Epithelial cell of esophagus (primary cell): Measurements from ENCODE around the gene ING4.
A peak's percentile ranks its signal among the peaks of the same experiment; 100 is the strongest.

Experiments used
- DNase-seq: peaks from one replicate; pipeline ENCODE4 v3.0.0; 2010; ENCODE audit warnings: low read depth
- H3K4me3 ChIP-seq: 2 replicates; pipeline ENCODE4 v1.5.1; 2011; ENCODE audit warnings: mild to moderate bottlenecking, low read length, control low read depth
- TF ChIP-seq, protein P1 (sequence below): IDR thresholded peaks from 2 replicates; pipeline ENCODE4 v1.5.1; 2011; ENCODE audit warnings: low read depth, mild to moderate bottlenecking, low read length, control low read depth, inconsistent platforms; ENCODE audit not compliant: insufficient read depth; ENCODE audit errors: missing control alignments

The ING4 gene

DNA sequence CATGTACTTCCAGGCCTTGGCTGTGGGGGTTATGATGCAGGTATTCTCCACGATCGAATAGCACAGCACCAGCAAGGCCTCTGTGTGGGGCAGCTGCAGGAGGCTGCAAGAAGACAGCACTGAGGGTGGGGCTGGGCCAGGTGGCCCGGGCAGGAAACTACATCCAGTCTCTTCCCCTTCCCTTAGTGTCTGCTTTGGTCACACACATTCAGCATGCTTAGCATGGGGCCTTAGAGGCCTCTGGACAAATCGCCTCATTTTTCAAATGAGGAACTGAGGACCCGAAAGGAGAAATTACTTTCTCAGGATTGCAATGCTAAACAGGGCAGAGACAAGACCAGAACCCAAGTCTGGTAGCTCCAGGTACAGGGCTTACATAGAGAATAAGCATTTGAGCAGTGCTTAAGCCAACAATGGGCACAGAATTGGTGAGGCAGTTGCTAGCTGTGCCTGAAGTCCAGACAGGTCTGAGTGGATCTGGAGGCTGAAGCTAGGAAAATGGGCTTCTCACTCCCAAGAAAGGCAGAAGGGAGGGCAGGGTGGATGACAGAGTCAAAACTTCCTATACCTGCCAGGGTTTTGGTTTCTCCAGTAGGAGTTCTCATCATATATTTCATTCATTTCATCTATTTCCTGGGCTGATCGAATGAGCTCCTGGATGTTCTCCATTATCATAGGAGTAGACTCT lies 19.2 kb downstream of the ING4 start:
- TF ChIP-seq, protein P1, sequence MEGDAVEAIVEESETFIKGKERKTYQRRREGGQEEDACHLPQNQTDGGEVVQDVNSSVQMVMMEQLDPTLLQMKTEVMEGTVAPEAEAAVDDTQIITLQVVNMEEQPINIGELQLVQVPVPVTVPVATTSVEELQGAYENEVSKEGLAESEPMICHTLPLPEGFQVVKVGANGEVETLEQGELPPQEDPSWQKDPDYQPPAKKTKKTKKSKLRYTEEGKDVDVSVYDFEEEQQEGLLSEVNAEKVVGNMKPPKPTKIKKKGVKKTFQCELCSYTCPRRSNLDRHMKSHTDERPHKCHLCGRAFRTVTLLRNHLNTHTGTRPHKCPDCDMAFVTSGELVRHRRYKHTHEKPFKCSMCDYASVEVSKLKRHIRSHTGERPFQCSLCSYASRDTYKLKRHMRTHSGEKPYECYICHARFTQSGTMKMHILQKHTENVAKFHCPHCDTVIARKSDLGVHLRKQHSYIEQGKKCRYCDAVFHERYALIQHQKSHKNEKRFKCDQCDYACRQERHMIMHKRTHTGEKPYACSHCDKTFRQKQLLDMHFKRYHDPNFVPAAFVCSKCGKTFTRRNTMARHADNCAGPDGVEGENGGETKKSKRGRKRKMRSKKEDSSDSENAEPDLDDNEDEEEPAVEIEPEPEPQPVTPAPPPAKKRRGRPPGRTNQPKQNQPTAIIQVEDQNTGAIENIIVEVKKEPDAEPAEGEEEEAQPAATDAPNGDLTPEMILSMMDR: no peak
- H3K4me3 ChIP-seq: no peak overlapping the region
- DNase-seq: no peak

DNA sequence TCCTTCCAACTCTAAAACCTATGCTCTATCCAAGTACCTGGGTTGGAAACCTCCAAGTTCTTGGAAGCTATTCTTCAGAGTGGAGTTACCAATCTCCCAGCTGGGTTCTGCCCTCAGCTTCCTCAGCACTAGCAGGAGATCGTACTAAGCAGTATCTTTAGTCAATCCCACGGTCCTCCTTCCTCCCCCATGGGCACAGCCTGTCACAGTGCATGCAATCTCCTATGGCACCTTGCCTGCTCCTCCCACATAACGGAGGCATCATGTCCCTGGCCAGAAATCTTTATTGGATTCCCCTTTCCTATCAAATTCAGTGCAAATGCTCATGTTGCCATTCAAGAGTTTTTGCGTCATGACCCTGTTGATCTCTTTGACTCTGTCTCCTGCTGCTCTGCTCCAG lies 21.8 kb downstream of the ING4 start:
- DNase-seq: no peak
- H3K4me3 ChIP-seq: no peak overlapping the region
- TF ChIP-seq, protein P1: no peak

DNA sequence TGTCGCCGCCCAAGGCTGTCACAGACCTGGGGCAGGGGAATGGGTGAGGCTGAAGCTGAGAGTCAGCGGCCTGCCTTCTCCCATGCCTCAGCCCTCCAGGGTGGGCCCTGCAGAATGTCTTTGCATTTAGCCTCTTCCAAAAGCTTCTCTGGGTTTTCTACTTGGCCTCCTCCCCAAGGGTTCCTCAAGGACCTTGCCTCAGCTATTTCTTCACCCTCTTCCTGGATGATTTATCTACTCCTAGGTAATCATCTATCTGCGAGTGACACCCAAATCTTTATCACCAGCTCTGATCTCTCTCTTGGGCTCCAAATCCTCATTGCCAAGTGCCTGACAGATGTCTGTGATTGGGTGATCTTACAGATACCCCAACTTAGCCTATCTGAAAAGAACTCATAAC lies 22.4 kb downstream of the ING4 start:
- DNase-seq: no peak
- no peak overlapping the region for H3K4me3 ChIP-seq
- TF ChIP-seq, protein P1: no peak

DNA sequence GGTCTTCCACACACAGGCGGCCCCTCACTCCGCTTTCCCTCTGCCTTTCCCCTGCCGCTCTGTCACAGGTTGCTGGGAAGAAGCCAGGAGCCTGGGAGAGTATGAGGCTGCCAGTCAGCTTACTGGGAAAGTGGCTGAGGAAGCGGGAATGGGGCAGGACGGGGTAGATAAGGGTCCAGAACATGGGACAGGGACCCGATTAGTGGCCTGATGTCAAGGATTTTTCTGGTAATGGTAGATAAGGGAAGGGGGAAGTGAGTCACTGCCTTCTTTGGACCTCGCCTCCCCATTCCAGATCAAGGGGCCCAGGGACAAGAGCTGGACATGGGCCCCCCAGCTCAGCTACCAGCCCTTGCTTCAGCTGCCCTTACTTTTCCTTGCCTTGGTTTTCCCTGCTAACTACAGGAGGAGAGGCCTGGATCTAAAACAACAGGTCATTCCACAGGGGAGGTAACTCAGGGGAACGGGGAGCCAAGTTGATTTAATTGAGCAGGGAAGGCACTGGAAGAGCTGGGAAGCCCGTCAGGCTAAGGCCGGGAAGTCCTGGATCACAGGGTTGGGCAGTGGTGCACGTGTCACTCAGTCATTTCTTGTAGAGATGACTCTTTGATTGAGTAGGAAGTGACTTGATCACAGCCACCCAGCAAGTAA lies 23.6 kb downstream of the ING4 start:
- no peak for DNase-seq
- TF ChIP-seq, protein P1: no peak
- H3K4me3 ChIP-seq: no peak overlapping the region

DNA sequence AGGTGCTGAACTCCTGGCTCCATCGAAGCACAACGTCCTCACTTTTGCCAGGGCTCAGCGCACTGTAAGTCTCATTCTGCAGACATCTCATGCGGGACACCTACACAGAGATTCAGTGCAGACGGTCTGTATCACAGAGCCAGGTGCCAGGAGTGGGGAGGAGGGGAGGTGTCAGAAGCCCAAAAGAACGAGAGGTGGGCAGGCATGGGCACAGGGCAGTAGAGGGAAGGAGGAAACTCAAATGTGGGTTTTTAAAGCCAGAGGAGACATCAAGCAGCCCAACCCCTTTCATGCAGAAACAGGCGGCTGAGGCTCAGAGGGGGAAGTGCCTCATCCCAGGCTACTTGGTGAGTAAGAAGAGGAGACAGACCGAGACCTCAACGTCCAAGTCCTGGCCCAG lies 24.6 kb downstream of the ING4 start:
- no peak overlapping the region for H3K4me3 ChIP-seq
- TF ChIP-seq, protein P1: no peak
- DNase-seq: no peak

DNA sequence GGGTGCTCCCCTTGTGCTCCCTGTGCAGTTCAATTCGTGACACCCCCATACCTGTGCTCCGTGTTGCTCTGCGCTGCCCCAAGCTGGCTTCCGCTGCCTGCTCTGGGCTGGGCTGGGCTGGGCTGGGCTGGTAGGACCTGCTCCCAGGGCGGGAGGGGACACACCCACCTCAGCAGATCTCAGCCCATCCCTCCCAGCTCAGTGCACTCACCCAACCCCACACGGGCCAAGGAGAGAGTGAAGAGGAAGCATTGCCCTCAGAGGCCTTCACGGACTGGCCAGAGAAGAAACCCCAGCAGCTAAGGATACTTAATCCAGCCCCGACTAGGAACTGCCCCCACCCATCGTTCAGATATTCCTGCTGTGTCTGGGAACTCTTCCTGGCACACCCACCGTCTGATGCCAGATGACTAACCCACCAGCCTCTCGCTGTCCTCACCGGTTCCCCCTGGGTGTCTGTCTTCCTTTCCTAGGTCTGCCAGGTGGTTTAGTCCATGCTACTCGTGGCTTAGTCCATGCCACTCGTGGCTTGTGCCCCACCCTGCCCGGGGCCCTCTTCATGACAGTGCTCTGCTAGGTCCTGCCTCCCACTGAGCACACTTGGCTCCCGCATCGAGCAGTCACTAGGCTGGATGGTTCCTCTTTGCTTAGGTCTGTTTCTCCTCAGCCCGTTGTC lies 26.9 kb downstream of the ING4 start, which contains the start of gene LPAR5:
Gene LPAR5, minus strand, starts transcription at position 104 of the 676 bp plus-strand sequence. CDS start 14,711 bp downstream, outside the sequence.
- TF ChIP-seq, protein P1: no peak
- peak; percentile 89 for DNase-seq
- peak within 1 kb of the TSS; percentile 66 for H3K4me3 ChIP-seq
